Hematopoietic multipotent progenitor cell treated with erythropoietin and hydrocortisone succinate and interleukin-3 and kit ligand, for 8 days (in vitro differentiated cells): ENCODE measurements around the gene PAX8.
"Not testable (repeated sequence)": the region's sequence is repeated elsewhere in the genome, so short reads cannot be mapped to it uniquely, and the experiment has no call there.

ENCODE experiments used
- DNase-seq: peaks from one replicate; pipeline ENCODE4 v3.0.0-alpha.2; 2015

The PAX8 gene

GRCh38 chr2:113288117-113288673 is 9.5 kb upstream of the PAX8 start:
- not testable (repeated sequence) for DNase-seq

GRCh38 chr2:113285816-113286215 is 7.1 kb upstream of the PAX8 start:
- no peak for DNase-seq

- DNase-seq, result not testable (repeated sequence)
Observed at GRCh38 chr2:113284999-113285398, 6.3 kb upstream of the PAX8 start.

GRCh38 chr2:113284476-113284875 is 5.8 kb upstream of the PAX8 start:
- no peak for DNase-seq

- DNase-seq, result no peak
Observed at GRCh38 chr2:113283704-113284284, 5.1 kb upstream of the PAX8 start.

GRCh38 chr2:113282747-113283533 is 4.2 kb upstream of the PAX8 start:
- DNase-seq, result peak; percentile 7

- DNase-seq, result no peak
Observed at GRCh38 chr2:113281910-113282746, 3.4 kb upstream of the PAX8 start.

- DNase-seq, result no peak
Observed at GRCh38 chr2:113278073-113278741, 514 bp downstream of the PAX8 start.

- no peak for DNase-seq
Observed at GRCh38 chr2:113277474-113278072, 1.1 kb downstream of the PAX8 start.

GRCh38 chr2:113276761-113277425 is 1.8 kb downstream of the PAX8 start:
- no peak for DNase-seq

GRCh38 chr2:113276216-113276760 is 2.4 kb downstream of the PAX8 start:
- no peak for DNase-seq

- DNase-seq, result no peak
Observed at GRCh38 chr2:113275556-113276215, 3.0 kb downstream of the PAX8 start.

- no peak for DNase-seq
Observed at GRCh38 chr2:113274432-113274831, 4.3 kb downstream of the PAX8 start.

GRCh38 chr2:113273981-113274380 is 4.7 kb downstream of the PAX8 start:
- no peak for DNase-seq

GRCh38 chr2:113273027-113273551 is 5.6 kb downstream of the PAX8 start:
- no peak for DNase-seq

- DNase-seq, result no peak
Observed at GRCh38 chr2:113272477-113272876, 6.2 kb downstream of the PAX8 start.

- no peak for DNase-seq
Observed at GRCh38 chr2:113268621-113269360, 9.9 kb downstream of the PAX8 start.

GRCh38 chr2:113266431-113266830 is 12.3 kb downstream of the PAX8 start:
- no peak for DNase-seq

GRCh38 chr2:113264713-113265403 is 13.9 kb downstream of the PAX8 start:
- no peak for DNase-seq
